Frontal cortex (tissue), 1 donor: ENCODE data around the gene AKIRIN2. TPM values are rescaled to one million over a fixed set of nuclear protein-coding genes. Genes with fewer than 3 reads are reported as not detected.

ENCODE experiments used
- small RNA-seq: library from RNA; depleted of rRNA; stranded (forward); fragments of <200 nt; gene quantifications from one replicate; pipeline ENCODE3, GENCODE V24; 2014
- total RNA-seq: library from RNA; depleted of rRNA; stranded (reverse); fragments of >200 nt; gene quantifications from one replicate; pipeline ENCODE4 v1.2.3, GENCODE V29; 2014

Gene AKIRIN2
- total RNA-seq, 1 donor from 2014 or later = 57.1 TPM

Small RNA genes lying within 50 kb of the gene (small RNA-seq; reads per million reads assigned to genes)
- not detected for gene RF01210

Other genes starting within 250 kb of the AKIRIN2 start
- gene SLC35A1, start 229.3 kb downstream of the AKIRIN2 start, total RNA-seq = 24.9 TPM
- gene RARS2, start 112.2 kb downstream of the AKIRIN2 start, total RNA-seq = 45.7 TPM
- 40.8 TPM for gene ORC3, start 112.1 kb downstream of the AKIRIN2 start, total RNA-seq